GM18502 (cell line): ENCODE measurements around the gene MEGF11.

ENCODE experiments used
- ATAC-seq: cut with Tn5 transposase; IDR thresholded peaks from one replicate; pipeline ENCODE4 v1.9.1; 2021; ENCODE audit warnings: mild to moderate bottlenecking; ENCODE audit not compliant: unreplicated experiment, poor library complexity

Gene MEGF11

DNA sequence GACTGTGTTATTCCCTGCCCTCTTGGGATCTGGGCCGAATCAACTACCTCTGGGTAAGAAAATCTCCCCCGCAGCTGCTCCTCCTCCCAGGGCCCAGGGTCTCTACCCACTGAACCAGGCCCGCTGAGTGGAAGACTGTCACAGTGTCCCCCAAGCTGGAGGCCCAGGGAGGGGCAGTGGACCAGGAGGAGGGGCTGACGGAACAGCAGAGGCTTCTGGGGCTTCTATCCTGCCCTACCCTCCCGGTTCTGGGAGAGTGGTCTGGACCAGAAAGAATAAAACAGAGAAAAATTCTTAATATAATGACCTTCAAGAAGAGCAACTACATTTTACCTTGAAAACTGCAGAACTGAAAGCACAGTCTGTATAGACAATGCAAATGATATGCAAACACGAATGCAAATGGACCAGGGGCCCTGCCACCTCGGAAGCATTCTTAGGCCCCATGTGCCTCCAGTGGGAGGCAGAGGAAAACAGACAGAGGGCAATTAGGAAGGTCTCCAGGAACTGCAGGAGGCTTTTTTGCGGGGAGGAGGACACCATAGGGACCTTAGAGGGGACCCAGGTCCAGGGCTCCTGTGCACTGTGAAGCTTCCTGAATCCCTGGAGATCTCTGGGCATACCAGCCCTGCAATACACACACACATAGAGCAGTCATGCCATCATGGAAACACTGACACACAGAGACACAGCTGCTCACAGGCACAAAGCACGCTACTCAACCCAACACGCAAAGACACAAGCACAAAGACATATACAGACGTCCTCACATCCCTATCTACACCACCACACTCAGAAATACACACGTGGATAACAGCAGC lies 12.3 kb downstream of the MEGF11 start:
- no peak for ATAC-seq

DNA sequence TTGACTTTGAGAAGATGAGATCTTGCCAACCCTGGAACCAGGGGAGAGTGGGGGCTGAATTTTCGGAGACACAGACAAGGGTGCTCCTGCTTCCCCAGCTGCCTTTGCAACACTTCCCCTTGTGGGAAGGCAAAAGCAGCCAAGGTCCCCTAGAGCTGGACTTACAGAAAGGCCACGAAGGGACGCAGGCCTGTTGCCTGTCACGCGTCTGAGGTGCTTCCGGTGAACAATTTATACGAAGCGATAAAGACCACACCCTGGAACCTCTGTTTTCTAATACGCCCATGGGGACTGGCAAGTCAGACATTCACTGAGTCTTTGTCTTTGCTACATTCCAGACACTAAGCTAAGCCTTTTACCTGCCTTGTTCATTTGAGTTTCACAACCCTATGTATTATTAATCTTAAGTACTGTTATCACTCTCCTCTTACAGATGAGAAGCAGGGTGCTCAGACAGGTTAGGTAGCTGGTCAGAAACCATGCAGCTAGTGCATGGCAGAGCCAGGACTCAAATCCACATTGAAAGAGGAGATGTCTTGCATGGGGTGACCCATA lies 13.2 kb downstream of the MEGF11 start:
- no peak for ATAC-seq

DNA sequence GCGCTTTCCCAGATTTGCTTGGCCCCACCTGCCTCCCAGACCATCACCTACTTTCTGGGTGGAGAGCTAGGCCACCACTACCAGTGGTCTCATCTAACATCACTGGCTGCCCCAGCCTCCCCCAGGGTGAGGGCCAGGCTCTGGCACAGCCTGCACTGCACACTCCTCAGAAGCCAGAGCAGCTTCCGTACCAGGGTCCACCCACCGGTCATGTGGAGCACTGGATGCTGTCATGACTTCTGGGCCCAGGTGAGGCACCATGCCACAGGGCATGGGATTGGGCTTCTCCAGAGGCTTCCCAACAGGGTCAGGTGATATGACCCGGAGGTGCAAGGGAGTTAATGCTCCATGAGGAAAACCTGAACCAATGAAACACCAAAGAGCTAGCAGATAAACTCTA lies 14.0 kb downstream of the MEGF11 start:
- ATAC-seq: no peak

DNA sequence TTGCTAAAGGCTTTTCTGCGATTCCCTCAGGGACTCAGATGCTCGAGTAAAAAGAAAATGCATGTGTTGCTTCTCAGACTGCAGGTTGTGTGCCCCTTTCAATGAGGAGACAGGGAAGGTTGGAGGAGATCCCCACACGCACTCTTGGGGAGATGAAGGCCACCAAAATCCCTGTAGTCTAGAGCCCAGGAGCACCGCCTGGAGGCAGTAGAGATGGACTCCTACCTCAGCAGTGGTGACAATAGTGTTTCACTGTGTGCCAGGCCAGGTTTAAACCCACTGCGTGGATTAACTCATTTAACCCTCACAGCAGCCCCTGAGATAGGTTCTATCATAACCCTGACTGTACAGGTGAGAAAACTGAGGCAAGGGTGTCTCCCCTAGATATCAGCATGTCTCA lies 15.2 kb downstream of the MEGF11 start:
- no peak for ATAC-seq

DNA sequence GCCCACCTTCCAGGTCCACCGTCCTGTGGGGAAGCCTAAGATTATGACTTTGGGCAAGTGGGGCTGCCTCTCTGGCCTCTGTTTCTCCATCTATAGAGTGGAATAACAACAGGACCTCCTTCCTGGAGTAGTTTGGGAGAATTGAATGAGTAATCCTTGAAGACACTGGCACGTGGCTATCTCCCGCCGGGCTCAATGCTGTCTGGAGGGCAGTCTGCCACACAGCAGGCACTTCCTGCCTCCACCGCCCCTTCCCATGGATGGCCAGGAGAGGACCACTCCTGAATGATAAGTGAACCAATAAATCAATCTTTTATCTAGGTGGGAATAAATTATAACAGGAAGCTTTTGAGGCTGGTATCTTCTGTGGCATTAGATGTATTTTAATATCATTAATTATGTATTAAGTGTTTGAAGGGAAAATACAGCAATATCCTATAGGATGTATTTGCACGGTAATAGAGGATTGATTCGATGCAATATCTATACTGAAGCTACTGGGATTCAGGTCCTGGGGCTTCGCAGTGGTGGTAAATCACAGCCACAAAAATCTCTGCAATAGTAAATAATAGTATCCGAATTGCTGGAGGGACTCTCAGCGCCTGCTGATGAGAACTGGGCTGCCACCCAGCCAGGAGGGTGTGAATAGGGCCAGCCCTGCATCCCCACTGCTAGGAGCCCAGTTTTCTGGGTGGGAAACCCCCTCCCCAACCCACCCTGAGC lies 15.9 kb downstream of the MEGF11 start:
- ATAC-seq: no peak

DNA sequence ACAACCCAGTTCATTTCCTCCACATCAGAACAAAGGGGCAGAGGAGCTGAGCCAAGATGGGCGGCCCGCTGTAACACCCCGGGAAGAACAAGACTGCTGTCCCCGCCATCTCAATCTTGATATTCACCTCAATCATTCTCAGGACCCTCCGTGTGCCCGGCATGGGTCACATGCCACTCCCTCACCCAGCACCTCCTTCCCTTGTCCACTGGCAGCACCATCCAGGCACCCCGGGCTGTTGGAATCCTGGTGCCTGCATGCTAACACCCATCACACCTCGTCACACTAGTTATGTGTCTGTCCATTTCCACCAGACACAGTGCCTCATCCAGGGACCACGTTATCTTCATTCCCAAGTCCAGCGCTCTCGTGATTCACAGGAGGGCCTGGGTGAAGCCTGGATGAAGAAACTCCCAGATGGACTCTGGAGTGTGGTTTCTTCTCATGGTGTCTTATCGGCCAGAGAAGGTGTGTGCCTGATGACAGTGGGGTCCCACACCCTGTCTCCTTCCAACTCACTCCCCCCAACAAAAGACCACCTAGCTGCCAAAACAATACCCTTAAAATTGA lies 16.7 kb downstream of the MEGF11 start:
- ATAC-seq: no peak

DNA sequence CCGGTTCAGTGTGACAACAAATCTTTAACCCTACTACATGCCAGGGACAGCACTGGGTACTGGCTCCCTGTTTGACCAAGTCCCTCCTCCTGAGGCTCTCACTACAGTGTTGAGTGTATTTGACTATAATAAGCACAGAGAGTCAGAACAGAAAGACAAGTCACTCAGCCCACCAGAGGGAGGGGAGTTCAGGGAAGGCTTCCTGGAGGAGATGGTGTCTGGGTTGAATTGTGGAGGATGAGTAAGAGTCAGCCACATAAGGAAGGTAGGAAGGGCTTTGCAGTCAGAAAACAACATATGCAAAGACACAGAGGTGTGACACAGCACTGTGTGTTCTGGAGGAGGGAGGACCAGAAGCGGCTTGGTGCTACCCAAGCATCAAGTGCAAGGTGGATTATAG lies 17.7 kb downstream of the MEGF11 start:
- ATAC-seq: no peak

DNA sequence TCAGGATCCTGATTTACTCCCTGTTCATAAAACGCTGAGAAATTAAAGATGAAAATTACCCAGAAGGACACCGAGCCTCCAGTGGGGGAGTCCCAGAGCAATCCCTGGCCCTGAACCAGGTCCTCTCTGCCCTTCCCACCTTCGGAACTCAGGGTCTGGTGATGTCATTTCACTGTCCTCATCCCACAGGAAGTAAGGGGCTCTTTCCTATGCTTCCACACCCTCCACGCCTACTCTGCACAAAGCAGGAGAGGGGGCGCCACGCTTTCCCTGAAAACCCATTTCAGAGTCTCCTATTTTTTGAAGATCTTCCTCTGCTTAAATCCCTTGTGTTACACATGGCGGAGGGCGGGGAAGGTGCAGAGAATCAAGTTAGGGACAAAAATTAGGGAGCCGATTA lies 18.8 kb downstream of the MEGF11 start:
- ATAC-seq: no peak

DNA sequence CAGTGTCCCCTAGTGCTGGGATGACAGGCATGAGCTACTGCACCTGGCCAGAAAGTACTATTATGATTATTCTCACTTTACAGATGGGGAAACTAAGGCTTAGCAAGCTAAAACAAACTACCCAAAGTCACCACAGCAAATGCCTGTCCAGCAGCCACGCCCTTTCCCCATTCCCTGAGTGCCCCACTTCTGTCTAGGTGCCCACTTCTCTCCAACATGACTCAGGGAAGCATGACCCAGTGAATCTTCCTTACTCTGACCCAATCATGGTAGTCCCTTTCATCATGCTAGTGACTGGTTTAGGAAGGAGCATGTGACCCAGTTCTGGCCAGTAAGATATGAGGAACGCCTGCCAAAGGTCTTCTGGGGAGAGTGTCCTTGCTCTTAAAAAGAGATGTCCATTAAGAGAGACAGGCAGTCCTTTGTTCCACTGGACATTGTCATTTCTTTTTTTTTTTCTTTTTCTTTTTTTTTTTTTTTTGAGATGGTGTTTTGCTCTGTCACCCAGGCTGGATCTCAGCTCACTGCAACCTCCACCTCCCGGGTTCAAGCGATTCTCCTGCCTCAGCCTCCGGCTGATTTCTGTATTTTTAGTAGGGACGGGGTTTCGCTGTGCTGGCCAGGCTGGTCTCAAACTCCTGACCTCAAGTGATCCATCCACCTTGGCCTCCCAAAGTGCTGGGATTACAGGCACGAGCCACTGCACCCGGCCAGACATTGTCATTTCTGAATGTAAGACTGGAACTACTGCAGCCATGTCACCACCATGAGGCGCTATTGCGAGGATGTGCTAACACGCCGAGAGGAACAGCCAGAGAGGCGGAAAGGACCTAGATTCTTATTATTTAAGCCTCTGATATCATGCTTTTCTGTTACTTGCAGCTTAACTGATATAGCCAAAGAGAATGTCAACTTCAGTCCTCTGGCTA lies 19.8 kb downstream of the MEGF11 start:
- no peak for ATAC-seq

DNA sequence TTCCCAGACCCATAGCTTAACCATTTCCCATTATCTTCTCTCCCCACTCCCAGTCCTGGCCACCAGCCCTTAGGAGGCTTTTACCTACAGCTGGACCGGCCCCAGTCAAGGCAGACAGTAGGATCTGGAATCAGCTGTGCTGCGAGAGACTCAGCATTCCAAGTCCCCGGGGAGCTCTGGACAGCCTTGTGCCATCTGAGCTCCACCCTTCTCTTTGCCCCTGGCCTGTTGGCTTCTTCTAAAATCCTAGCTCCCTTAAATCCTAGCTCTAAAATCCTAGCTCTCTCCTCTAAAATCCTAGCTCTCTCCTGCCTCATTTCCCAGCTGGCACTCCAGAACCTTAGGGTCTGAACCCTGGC lies 21.3 kb downstream of the MEGF11 start:
- ATAC-seq: no peak

DNA sequence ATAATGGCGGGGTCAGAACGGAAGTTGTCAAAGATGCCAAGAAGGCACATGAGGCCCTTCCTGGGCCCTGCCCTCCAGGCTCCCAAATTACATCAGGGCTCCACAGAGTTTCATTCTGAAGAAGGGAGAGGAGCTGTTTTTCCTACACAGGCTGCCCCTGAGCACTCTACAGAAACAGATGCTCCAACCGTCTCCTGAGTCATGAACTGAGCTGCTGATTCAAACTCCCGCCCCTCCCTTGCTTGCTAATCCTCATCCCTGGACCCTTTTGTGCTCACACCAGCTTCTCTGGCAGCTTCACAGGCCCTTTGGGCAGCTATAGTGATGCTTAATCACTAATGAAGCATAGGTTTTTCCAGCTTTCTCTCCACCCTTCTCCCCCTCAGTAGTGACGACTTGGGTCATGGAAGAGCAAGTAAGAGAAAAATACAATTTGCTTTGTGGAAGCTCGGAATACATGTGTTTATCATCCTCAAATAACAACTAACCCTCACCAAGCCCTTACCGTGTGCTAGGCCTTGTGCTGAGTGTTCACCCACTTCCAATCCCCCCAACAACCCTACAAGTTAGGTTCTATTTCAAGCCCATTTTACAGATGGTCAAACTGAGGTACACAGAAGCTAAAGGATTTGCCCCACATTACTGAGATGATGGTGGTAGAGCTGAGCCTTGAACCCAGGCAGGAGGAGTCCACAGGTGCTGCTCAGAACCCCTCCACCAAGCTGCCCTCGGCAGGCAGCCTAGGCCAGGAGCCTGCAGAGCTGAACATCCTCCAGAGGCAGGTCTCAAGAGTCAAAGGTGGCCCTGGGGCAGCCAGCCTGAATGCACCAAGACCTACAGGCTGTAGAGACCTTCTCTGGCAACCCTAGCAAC lies 21.9 kb downstream of the MEGF11 start:
- no peak for ATAC-seq

DNA sequence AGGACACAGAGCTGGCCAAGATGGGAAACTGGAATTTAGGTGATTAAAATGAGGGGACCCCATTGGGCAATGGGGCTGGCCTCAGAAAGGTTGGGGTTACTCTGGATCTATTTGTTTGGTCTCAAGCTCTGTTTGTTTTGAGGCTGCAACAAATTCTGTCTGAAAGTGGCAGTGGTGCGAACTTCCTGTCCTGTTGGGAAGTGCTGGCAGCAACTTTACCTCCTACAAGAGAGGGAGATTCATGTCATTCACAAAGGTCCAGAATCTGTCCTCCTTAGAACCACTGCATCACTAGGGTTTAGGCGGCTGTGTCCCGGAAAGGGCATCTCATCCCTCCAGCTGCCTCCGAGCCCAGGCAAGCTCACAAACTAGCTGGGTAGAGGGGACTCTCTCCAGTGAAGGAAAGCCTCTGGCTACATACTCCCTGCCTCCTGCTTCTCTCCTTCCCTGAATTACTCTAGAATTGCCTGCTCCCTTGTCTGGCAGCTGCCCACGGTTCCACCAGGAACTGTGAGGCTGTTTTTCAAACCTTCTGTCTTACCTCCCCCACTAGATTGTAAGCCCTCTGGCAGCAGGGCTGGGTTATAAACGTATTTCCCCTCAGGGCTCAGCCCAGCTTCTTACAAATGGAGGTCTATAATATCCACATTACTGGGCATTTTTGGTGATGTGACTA lies 23.6 kb downstream of the MEGF11 start:
- no peak for ATAC-seq

DNA sequence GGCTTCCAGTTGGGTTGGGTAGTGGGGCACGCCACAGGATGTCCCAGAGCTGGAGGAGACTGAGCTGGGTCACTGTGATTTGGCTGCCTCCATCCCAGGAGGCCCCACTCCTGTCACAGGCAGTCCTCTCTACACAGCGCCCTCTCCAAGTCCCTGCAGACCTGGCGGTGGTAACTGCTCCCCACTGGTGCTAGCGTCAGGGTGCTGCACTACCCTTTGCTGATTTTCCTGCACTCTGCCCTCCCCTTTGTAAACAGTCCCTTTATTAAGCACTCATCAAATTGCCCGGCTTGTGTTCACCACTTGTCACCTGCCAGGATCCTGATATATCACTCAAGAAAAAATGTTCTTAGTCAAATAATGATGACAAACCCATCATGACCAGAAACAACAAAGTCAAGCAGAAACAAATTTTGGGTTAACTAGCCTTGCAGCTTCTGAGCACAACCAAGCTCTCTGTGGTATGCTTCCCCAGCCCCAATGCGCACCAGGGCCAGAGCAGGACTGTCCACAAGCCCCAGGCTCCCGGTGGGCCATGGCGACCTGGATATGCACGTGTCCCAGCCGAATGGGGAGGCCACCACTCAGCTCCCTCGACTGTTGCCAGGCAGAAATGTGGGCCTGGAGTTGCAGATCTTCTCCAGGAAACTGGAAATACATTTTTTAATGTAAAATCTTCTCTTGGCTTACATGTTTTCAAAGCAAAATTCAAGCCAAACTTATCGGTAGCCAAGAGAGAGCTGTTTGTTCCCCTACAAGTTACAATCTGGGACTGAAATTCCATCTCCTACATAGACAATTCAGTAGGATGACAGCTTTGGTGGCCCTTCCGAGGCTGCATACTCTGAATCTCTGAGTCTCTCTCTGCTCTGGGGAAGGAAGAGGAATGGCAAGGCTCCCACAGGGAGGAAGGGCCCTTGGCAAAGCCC lies 24.5 kb downstream of the MEGF11 start:
- ATAC-seq: no peak

DNA sequence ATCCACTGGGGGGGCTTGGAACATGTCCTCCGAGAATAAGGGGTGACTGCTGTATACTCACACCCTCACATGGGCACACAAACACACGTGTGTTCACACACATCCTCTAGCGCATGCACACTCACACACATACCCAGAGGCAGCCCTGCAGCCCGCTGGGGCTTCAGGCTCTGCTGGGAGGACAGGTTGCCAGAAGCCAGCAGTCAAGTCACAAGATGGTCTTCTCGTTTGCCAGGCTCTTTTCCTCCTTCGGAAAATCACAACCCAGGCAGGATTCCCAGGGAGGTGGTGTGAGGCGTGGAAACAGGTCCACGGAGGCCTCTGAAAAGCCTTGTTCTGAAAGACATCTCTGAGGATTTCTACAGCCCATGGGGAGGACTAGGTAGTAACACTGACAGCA lies 26.8 kb downstream of the MEGF11 start:
- no peak for ATAC-seq

DNA sequence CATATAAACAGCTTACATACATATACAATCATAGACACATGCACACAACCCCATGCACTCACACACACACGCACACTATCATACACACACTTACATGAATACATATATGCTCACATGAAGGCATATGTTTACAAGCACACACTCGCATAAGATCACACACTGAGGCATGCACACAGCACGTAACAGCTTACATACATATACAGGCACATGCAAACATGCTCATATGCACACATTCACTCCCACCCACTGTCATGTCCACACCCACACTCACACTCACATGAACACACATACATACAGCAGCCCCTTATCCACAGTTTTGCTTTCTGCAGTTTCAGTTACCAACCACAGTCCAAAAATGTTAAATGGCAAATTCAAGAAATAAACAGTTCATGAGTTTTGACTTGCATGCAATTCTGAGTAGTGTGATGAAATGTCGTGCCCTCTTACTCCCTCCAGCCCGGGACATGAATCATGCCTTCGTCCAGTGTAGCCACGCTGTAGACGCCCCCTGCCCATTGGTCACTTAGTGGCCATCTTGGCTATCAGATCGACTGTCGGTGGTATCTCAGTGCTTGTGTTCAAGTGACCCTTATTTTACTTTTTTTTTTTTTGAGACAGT lies 27.8 kb downstream of the MEGF11 start:
- ATAC-seq: no peak

DNA sequence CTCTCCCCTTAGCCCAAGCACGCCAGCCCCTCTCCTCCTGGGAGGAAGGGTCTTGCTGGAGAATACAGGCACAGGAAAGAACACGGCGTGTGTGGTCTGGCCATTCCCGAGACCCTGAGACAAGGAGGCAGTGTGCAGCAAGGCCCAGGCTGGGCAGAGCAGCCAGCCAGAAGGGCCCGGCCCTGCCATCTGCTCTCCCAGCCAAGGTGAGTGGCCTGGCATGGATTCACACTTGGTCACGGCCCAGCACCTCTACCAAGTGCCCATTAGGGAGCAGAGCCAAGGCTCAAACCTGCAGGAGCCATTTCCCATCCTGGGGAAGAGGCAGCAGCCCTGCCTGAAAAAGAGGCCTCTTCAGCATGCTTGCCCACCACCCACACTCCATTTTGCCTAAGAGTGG lies 28.6 kb downstream of the MEGF11 start:
- ATAC-seq: no peak
